Measurements from ENCODE around the gene POR. TPM values are rescaled to one million over a fixed set of nuclear protein-coding genes. Genes with fewer than 3 reads are reported as not detected.
A peak's percentile ranks its signal among the peaks of the same experiment; 100 is the strongest.

POR gene
- total RNA-seq, 1 donor from 2014 or later, result 54.7 TPM

- intact Hi-C loops (cut with DNase I), result no loop called here
- ATAC-seq (ENCODE audit: poor library complexity) (no peak), DNase-seq (no peak)
Measured at GRCh38 chr7:75943864-75944263, 28.9 kb downstream of the POR start.

- DNase-seq, result no peak
- no peak for ATAC-seq (ENCODE audit: poor library complexity)
- intact Hi-C loops (cut with DNase I), result no loop called here
Measured at GRCh38 chr7:75944507-75944906, 29.6 kb downstream of the POR start.

DNA sequence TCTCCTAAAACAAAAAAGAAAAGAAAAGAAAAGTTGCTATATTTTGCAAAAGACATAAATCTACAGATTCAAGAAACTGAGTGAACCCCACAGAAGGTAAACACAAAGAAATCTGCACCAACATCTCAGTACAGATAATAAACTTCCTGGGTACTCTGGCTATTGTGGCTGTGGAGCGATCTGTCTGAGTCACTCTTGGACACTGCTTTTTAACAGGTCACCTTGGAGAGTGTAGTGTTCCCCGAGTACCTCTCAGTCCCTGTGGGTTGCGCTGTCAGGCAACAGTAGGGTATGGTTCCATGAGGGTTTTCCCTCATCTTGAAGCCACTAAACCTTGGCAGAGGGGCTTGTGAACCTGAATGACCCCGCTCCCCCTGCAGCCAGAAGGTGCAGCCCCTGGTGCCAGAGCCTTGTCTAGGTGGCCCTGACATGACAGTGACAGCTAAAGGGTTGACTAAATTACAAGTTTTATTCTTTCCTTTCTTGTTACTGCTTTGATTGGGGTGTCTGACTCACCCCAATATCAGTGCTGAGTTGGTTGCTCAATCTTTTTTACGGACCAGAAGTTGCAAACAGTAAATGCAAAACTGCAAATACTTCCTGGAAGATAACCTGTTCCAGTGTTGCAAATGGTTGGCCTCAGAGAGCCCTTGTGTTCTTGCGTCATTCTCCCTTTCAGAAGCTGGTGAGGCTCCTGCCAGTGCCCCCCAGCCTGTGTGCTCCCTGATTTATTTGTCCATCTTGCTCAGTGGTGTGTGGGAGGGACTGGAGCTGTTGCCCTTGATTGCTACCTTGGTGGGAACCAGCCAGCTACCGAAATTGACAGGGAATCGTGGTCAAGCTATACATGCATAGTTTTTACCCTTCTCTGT, 30.6 kb downstream of the POR start:
- ATAC-seq (ENCODE audit: poor library complexity) (peak; percentile 80), DNase-seq (no peak)
- intact Hi-C loops (cut with DNase I), result no loop called here

- ATAC-seq (ENCODE audit: poor library complexity), result no peak
- no peak for DNase-seq
- intact Hi-C loops (cut with DNase I), result no loop called here
Measured at GRCh38 chr7:75946207-75946855, 31.4 kb downstream of the POR start.

GRCh38 chr7:75948179-75948578, 33.2 kb downstream of the POR start:
- intact Hi-C loops (cut with DNase I), result no loop called here
- ATAC-seq (ENCODE audit: poor library complexity) (no peak), DNase-seq (no peak)

DNA sequence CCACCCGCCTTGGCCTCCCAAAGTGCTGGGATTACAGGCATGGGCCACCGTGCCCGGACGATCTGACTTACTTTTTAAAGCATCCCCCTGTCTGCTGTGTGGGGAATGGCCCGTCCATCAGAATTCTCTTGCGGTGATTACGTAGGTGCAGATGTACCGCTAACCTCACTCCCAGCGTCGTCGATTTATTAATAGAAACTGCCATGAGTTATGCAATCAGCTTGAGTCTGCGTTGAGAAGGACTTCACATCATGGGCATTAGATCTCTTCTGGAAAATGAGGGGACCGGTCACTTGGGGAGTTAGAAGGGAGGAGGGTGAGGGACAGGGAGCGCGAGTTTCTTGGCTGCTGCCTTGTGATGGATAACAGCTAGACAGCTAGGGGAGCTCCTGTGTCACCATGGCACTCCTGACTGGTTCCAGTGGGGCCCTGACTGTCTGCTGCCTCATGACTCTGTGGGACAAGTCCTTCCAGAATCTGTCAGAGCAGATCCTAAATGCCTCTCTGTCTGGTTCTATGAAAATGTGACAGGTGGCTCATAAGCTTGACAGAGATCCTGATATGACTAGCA, 35.2 kb downstream of the POR start:
- ATAC-seq (ENCODE audit: poor library complexity) (peak; percentile 72), DNase-seq (no peak)
- intact Hi-C loops (cut with DNase I), result no loop called here

GRCh38 chr7:75951506-75951905, 36.6 kb downstream of the POR start:
- no peak for DNase-seq
- peak; percentile 75 for ATAC-seq (ENCODE audit: poor library complexity)
- intact Hi-C loops (cut with DNase I), result no loop called here

GRCh38 chr7:75953431-75953830, 38.5 kb downstream of the POR start:
- intact Hi-C loops (cut with DNase I), result no loop called here
- DNase-seq, result no peak
- ATAC-seq (ENCODE audit: poor library complexity), result no peak

DNA sequence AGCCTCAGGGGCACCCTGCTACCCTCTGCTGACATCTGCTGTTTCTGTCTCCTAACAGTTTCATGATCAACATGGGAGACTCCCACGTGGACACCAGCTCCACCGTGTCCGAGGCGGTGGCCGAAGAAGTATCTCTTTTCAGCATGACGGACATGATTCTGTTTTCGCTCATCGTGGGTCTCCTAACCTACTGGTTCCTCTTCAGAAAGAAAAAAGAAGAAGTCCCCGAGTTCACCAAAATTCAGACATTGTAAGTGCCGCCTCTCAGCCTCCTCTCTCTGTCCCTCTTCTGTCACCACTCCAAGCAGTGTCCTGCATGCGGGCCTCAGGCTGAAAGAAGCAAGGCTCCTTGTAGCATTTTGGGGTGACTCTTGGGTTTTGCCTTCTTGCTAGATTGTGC, 39.0 kb downstream of the POR start:
- DNase-seq (no peak), ATAC-seq (ENCODE audit: poor library complexity) (no peak)
- intact Hi-C loops (cut with DNase I), result no loop called here

- DNase-seq (no peak), ATAC-seq (ENCODE audit: poor library complexity) (no peak)
- intact Hi-C loops (cut with DNase I), result no loop called here
Measured at GRCh38 chr7:75955331-75955955, 40.5 kb downstream of the POR start.

DNA sequence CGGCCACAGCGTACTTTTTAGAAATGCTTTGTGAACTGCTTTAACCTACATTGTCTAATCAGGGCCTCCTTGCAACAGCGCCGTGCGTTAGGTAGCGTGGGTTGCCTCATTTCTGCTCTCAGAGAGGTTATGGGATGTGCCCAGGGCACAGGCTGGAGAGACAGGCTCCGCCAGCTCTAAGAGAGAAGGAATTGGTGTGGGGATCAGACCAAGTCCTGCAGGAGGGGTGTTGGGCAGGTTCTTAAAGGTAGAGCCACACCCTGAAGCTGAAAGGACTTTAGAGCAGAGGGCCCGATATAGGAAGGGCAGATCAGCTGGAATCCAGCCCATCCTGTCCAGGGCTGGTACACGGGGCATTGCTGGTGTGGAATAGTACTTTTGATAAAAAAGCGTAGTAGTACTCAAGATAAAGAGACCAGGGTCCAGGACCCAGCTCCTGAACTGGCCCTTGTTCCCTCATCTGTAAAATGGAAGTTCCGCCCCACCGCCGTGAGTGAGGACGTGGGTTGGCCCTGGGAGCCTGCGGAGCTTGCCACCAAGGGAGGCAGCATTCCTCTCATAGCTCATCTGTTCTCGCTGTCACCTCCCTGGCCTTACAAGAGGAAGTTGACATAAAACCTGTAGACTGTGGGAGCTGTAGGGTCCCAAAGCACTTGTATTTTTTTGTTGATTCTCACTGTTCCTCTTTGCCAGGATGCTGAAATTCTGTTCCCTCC, 42.2 kb downstream of the POR start:
- intact Hi-C loops (cut with DNase I), result no loop called here
- no peak for DNase-seq

GRCh38 chr7:75958802-75959543, 44.0 kb downstream of the POR start:
- ATAC-seq (ENCODE audit: poor library complexity) (no peak), DNase-seq (no peak)
- intact Hi-C loops (cut with DNase I), result no loop called here

More for the DNA sequence above, 42.2 kb downstream of the POR start:
- ATAC-seq (ENCODE audit: poor library complexity), result peak; percentile 49

DNA sequence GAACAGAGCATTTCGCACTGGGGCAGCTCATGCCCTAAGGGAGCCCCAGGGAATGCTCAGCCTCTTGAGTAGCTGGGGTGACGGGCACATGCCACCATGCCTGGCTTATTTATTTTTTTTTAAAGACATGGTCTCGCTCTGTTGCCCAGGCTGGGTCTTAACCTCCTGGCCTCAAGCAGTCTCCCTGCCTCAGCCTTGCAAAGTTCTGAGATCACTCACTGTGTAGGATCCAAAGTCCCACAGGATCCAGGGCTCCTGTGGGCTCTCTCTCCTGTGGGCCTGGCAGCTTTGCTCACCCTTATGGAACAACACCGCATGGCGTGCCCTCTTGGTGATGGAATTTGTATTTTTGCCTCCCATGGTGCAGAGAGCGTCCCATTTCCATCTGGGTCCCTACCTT, 45.4 kb downstream of the POR start:
- DNase-seq, result no peak
- intact Hi-C loops (cut with DNase I), result no loop called here
- no peak for ATAC-seq (ENCODE audit: poor library complexity)

- ATAC-seq (ENCODE audit: poor library complexity), result no peak
- intact Hi-C loops (cut with DNase I), result no loop called here
Measured at GRCh38 chr7:75961218-75961617, 46.3 kb downstream of the POR start.

GRCh38 chr7:75962607-75963380, 47.8 kb downstream of the POR start:
- DNase-seq, result peak; percentile 69
- intact Hi-C loops (cut with DNase I), result no loop called here
- peak; percentile 20 for ATAC-seq (ENCODE audit: poor library complexity)

More at GRCh38 chr7:75961218-75961617, 46.3 kb downstream of the POR start:
- DNase-seq, result peak; percentile 26

GRCh38 chr7:75963381-75963995, 48.5 kb downstream of the POR start:
- intact Hi-C loops (cut with DNase I), result no loop called here
- ATAC-seq (ENCODE audit: poor library complexity) (peak; percentile 7), DNase-seq (peak; percentile 52)

GRCh38 chr7:75965617-75966016, 50.7 kb downstream of the POR start:
- no peak for ATAC-seq (ENCODE audit: poor library complexity)

More at GRCh38 chr7:75965617-75966016, 50.7 kb downstream of the POR start:
- DNase-seq, result no peak
- intact Hi-C loops (cut with DNase I), result no loop called here
